ENCODE data around the gene VAV2.

GRCh38 chr9:133773889-133774655, 218.1 kb downstream of the VAV2 start:
- no peak for TF ChIP-seq CTCF (IDR thresholded peaks at IDR 0.05)
- TF ChIP-seq EP300 (IDR thresholded peaks at IDR 0.05), result no peak
- TF ChIP-seq POLR2A (IDR thresholded peaks at IDR 0.05), result no peak

Data from tibial nerve (tissue), 4 donors.